A549 (cell line): ENCODE results near the gene SORCS2. TPM values are rescaled to one million over a fixed set of nuclear protein-coding genes. Genes with fewer than 3 reads are reported as not detected.

ENCODE experiments used
- ATAC-seq, 2 experiments: fragments of 200-7000 bp in 1 of 2; fragments of >200 bp in 1 of 2; cut with Nextera tagmentation in 1 of 2; cut with Tn5 transposase in 1 of 2; 3 replicates each; pipeline versions ENCODE4 v1.8.0 to v1.9.1; 2018 to 2020; ENCODE audit warnings: mild to moderate bottlenecking in 1 of 2, moderate library complexity in 1 of 2
- CTCF ChIA-PET: fragments of 300-600 bp; sonication (Branson Sonifier 250); formaldehyde crosslinking; extraction: SDS; loops from one replicate; lab custom pipeline; 2021; ENCODE audit warnings: antibody characterized with exemption, inconsistent platforms; lab: Yijun Ruan, JAX
- POLR2A ChIA-PET: fragments of 350-600 bp; formaldehyde crosslinking; extraction: SDS; loops from one replicate; lab custom pipeline; 2021; ENCODE audit warnings: antibody characterized with exemption, inconsistent platforms; lab: Yijun Ruan, JAX
- DNase-seq, 2 experiments: peaks; one replicate each; pipeline versions ENCODE4 v3.0.0 to v3.0.0-alpha.2; 2011 to 2016; ENCODE audit warnings: low read depth in 1 of 2, low spot score in 1 of 2
- FAIRE-seq: peaks from 2 replicates; lab custom pipeline; 2011; peaks lifted over from hg19 to GRCh38; lab: Jason Lieb, UNC
- H3K27ac ChIP-seq, 2 experiments: fragments of >200 bp; sonication (Bioruptor Twin); formaldehyde crosslinking; 3 replicates each; pipeline ENCODE4 v1.5.1; 2016 to 2017
- H3K4me1 ChIP-seq: fragments of >200 bp; sonication (Bioruptor Twin); formaldehyde crosslinking; 3 replicates; pipeline ENCODE4 v1.6.1; 2016
- H3K4me2 ChIP-seq: fragments of >200 bp; sonication (Bioruptor Twin); formaldehyde crosslinking; 3 replicates; pipeline ENCODE4 v1.6.1; 2016
- H3K4me3 ChIP-seq: fragments of >200 bp; sonication (Bioruptor Twin); formaldehyde crosslinking; 3 replicates; pipeline ENCODE4 v1.5.1; 2016
- H3K9me3 ChIP-seq: fragments of >200 bp; sonication (Bioruptor Twin); formaldehyde crosslinking; 3 replicates; pipeline ENCODE4 v1.6.1; 2016
- ATOH8 ChIP-seq: fragments of 250-450 bp; sonication (Bioruptor Pico); IDR thresholded peaks from 2 replicates; pipeline ENCODE4 v1.5.0; 2020; ENCODE audit warnings: low read depth, mild to moderate bottlenecking, moderate library complexity
- CBX2 ChIP-seq: fragments of 200-600 bp; sonication (generic); IDR thresholded peaks from 2 replicates; pipeline ENCODE4 v1.6.1; 2016; ENCODE audit warnings: low read depth, mild to moderate bottlenecking, borderline replicate concordance
- CEBPB ChIP-seq, 2 experiments: fragments of >200 bp in 1 of 2; sonication (Bioruptor Twin) in 1 of 2; formaldehyde crosslinking in 1 of 2; IDR thresholded peaks; 2 replicates each; pipeline ENCODE4 v1.6.1; 2012 to 2016
- CHD2 ChIP-seq: fragments of 150-350 bp; IDR thresholded peaks from 2 replicates; pipeline ENCODE4 v1.6.1; 2014; ENCODE audit warnings: low read length; ENCODE audit not compliant: partially characterized antibody
- CHD4 ChIP-seq: fragments of 200-600 bp; sonication (generic); IDR thresholded peaks from 2 replicates; pipeline ENCODE4 v1.6.1; 2016; ENCODE audit warnings: antibody characterized with exemption, mild to moderate bottlenecking, borderline replicate concordance
- EHMT2 ChIP-seq: fragments of 200-600 bp; sonication (generic); IDR thresholded peaks from 2 replicates; pipeline ENCODE4 v1.6.1; 2016; ENCODE audit warnings: antibody characterized with exemption, low read depth, mild to moderate bottlenecking, moderate library complexity
- ESRRA ChIP-seq: fragments of 150-350 bp; IDR thresholded peaks from 2 replicates; pipeline ENCODE4 v1.6.1; 2014; ENCODE audit warnings: mild to moderate bottlenecking, low read length, borderline replicate concordance
- FOSB ChIP-seq: fragments of 250-450 bp; sonication (Bioruptor Pico); IDR thresholded peaks from 2 replicates; pipeline ENCODE4 v1.5.0; 2020; ENCODE audit warnings: mild to moderate bottlenecking, moderate library complexity
- FOSL2 ChIP-seq, 2 experiments: fragments of 450-650 bp in 1 of 2; fragments of >200 bp in 1 of 2; sonication (Bioruptor Twin) in 1 of 2; formaldehyde crosslinking; IDR thresholded peaks; 2 replicates each; pipeline versions ENCODE4 v1.5.0 to v1.6.1; 2016 to 2020; ENCODE audit warnings: mild to moderate bottlenecking in 1 of 2, moderate library complexity in 1 of 2
- GATA3 ChIP-seq: IDR thresholded peaks from 2 replicates; pipeline ENCODE4 v1.6.1; 2012; ENCODE audit warnings: borderline replicate concordance
- HOXB13 ChIP-seq: fragments of 250-450 bp; sonication (Bioruptor Pico); IDR thresholded peaks from 2 replicates; pipeline ENCODE4 v1.5.0; 2020; ENCODE audit warnings: low read depth, mild to moderate bottlenecking, moderate library complexity
- KDM1A ChIP-seq: fragments of 200-600 bp; sonication (generic); IDR thresholded peaks from 2 replicates; pipeline ENCODE4 v1.6.1; 2016; ENCODE audit warnings: low read depth, mild to moderate bottlenecking
- MYC ChIP-seq: IDR thresholded peaks from 2 replicates; pipeline ENCODE4 v1.6.1; 2012; ENCODE audit warnings: mild to moderate bottlenecking, inconsistent platforms, low read length, improper control_type of control experiment, borderline replicate concordance
- POLR2AphosphoS2 ChIP-seq: conservative IDR thresholded peaks from 2 replicates; pipeline ENCODE4 v1.6.1; 2012; ENCODE audit warnings: low read length, improper control_type of control experiment, inconsistent platforms
- RAD21 ChIP-seq, 2 experiments: fragments of >200 bp in 1 of 2; sonication (Bioruptor Twin) in 1 of 2; formaldehyde crosslinking in 1 of 2; IDR thresholded peaks in 1 of 2; conservative IDR thresholded peaks in 1 of 2; 2 replicates in 1 of 2; 3 replicates in 1 of 2; pipeline ENCODE4 v1.6.1; 2012 to 2018; ENCODE audit warnings: inconsistent platforms in 1 of 2
- RNF2 ChIP-seq: fragments of 200-600 bp; sonication (generic); IDR thresholded peaks from 2 replicates; pipeline ENCODE4 v1.6.1; 2016; ENCODE audit warnings: low read depth, mild to moderate bottlenecking, antibody characterized with exemption, moderate library complexity, borderline replicate concordance
- SMC3 ChIP-seq: fragments of >200 bp; sonication (Bioruptor Twin); formaldehyde crosslinking; IDR thresholded peaks from 3 replicates; pipeline ENCODE4 v1.6.1; 2018; ENCODE audit warnings: inconsistent platforms
- TFCP2L1 ChIP-seq: fragments of 250-450 bp; sonication (Bioruptor Pico); IDR thresholded peaks from 2 replicates; pipeline ENCODE4 v1.5.0; 2021; ENCODE audit warnings: mild to moderate bottlenecking
- USF2 ChIP-seq: fragments of 450-650 bp; IDR thresholded peaks from 2 replicates; pipeline ENCODE4 v1.6.1; 2014; ENCODE audit warnings: antibody characterized with exemption
- ZC3H11A ChIP-seq: fragments of 450-650 bp; IDR thresholded peaks from 2 replicates; pipeline ENCODE4 v1.6.1; 2014; ENCODE audit warnings: antibody characterized with exemption, mild to moderate bottlenecking
- ZFP36 ChIP-seq: fragments of 450-650 bp; IDR thresholded peaks from 2 replicates; pipeline ENCODE4 v1.6.1; 2014; ENCODE audit warnings: borderline replicate concordance; ENCODE audit not compliant: partially characterized antibody
- WGBS: methylation state at CpG from one replicate; pipeline ENCODE4 v1.1.6; 2017; ENCODE audit errors: missing lambda C conversion rate; 5-methylcytosine and 5-hydroxymethylcytosine counted together
- polyA plus RNA-seq, 4 experiments: library from polyadenylated mRNA; depleted of rRNA in 3 of 4; stranded (reverse); fragments of >200 nt; fragmentation: RNase III in 1 of 4; extraction: RNeasy Plus Mini Kit Qiagen cat#74134 plus additional on column Dnase treatment in 1 of 4; gene quantifications; 2 replicates in 3 of 4; 3 replicates in 1 of 4; pipeline ENCODE4 v1.2.3, GENCODE V29; 2011 to 2017
- TF ChIP-seq, protein P1 (sequence below): IDR thresholded peaks from 2 replicates; pipeline ENCODE4 v1.6.1; 2012

The SORCS2 gene
- polyA plus RNA-seq, 2 of the 4 experiments (the other 2 are of a cell fraction): 1.4 to 4.6 TPM

- Histone ChIP-seq H3K27ac (no peak overlapping the region; a peak in 1 of 6 replicates), H3K4me1 (peaks cover 13% of the 10 kb centered on the region; the same call in 2 of the 3 replicates), H3K4me3 (no peak overlapping the region), H3K9me3 (peaks cover 8% of the 10 kb centered on the region; the same call in 2 of the 3 replicates), H3K4me2 (no peak overlapping the region)
- no peak for ATAC-seq
- DNase-seq: no peak
- WGBS: 77% methylated on average over 4 of the region's 5 CpGs
- TF ChIP-seq USF2 (no peak), FOSB (no peak), FOSL2 (IDR thresholded peaks at IDR 0.05) (no peak), FOSL2 (CRISPR knock-in tag; IDR thresholded peaks at IDR 0.05) (no peak), SMC3 (no peak), CHD4 (no peak), KDM1A (no peak), RNF2 (no peak), ZC3H11A (no peak), TFCP2L1 (CRISPR knock-in tag) (no peak), HOXB13 (no peak), EHMT2 (no peak), ATOH8 (CRISPR knock-in tag) (no peak)
- CTCF ChIA-PET: no interaction called here
- POLR2A ChIA-PET: no interaction called here
- FAIRE-seq: no peak
These were observed 457.0 kb downstream of the SORCS2 start for GRCh38 chr4:7649411-7649740.

GRCh38 chr4:7649741-7650531 is 457.6 kb downstream of the SORCS2 start:
- DNase-seq (no peak), FAIRE-seq (no peak), ATAC-seq (no peak)
- Histone ChIP-seq H3K4me2 (no peak overlapping the region), H3K4me3 (no peak overlapping the region), H3K9me3 (peaks cover 4% of the 10 kb centered on the region; the same call in 2 of the 3 replicates), H3K4me1 (peaks cover 13% of the 10 kb centered on the region; the same call in 2 of the 3 replicates), H3K27ac (no peak overlapping the region)
- 86% methylated on average over 32 of the region's 32 CpGs for WGBS
- CTCF ChIA-PET: no interaction called here
- TF ChIP-seq GATA3 (no peak), CHD2 (no peak), POLR2AphosphoS2 (no peak), RAD21 (conservative IDR thresholded peaks at IDR 0.05 in 1 of 2, IDR thresholded peaks at IDR 0.05 in 1 of 2) (no peak), MYC (no peak), ZFP36 (no peak), CBX2 (no peak), CEBPB (IDR thresholded peaks at IDR 0.05) (no peak), ESRRA (no peak)
- TF ChIP-seq, protein P1, sequence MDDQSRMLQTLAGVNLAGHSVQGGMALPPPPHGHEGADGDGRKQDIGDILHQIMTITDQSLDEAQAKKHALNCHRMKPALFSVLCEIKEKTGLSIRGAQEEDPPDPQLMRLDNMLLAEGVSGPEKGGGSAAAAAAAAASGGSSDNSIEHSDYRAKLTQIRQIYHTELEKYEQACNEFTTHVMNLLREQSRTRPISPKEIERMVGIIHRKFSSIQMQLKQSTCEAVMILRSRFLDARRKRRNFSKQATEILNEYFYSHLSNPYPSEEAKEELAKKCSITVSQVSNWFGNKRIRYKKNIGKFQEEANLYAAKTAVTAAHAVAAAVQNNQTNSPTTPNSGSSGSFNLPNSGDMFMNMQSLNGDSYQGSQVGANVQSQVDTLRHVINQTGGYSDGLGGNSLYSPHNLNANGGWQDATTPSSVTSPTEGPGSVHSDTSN: no peak
- POLR2A ChIA-PET: no interaction called here
